K562 (cell line): ENCODE measurements around the gene TSPAN18. TPM values are rescaled to one million over a fixed set of nuclear protein-coding genes. Genes with fewer than 3 reads are reported as not detected.

ENCODE experiments used
- ESRRA ChIP-seq: fragments of 450-650 bp; IDR thresholded peaks from 2 replicates; pipeline ENCODE4 v1.6.1; 2014; ENCODE audit warnings: low read depth, mild to moderate bottlenecking, moderate library complexity, borderline replicate concordance
- NONO ChIP-seq, 2 experiments: fragments of 200-400 bp in 1 of 2; fragments of 450-650 bp in 1 of 2; formaldehyde crosslinking in 1 of 2; IDR thresholded peaks; 2 replicates each; pipeline ENCODE4 v1.6.1; 2017; ENCODE audit warnings: low read depth in 2 of 2, mild to moderate bottlenecking in 2 of 2, moderate library complexity in 2 of 2, low read length in 1 of 2
- PATZ1 ChIP-seq: fragments of 250-450 bp; sonication (Bioruptor Pico); IDR thresholded peaks from 2 replicates; pipeline ENCODE4 v1.5.0; 2020; ENCODE audit warnings: mild to moderate bottlenecking, borderline replicate concordance
- RFX5 ChIP-seq: IDR thresholded peaks from 2 replicates; pipeline ENCODE4 v1.6.1; 2011; ENCODE audit warnings: low read depth, mild to moderate bottlenecking, improper control_type of control experiment, low read length
- ZFPM2 ChIP-seq: fragments of 250-450 bp; sonication (Bioruptor Pico); IDR thresholded peaks from 2 replicates; pipeline ENCODE4 v1.5.1; 2022; ENCODE audit warnings: mild to moderate bottlenecking
- polyA plus RNA-seq, 8 experiments: library from polyadenylated mRNA; depleted of rRNA in 4 of 8; stranded (reverse) in 5 of 8; unstranded in 3 of 8; fragments of >200 nt; fragmentation: Nextera tagmentation in 2 of 8; fragmentation: Illumina TruSeq in 1 of 8; extraction: Ambion mirVana in 2 of 8; extraction: Trizol in 1 of 8; gene quantifications; 2 replicates each; pipeline versions ENCODE4 v1.2.1 to v1.2.3, GENCODE V29; 2011 to 2014; ENCODE audit warnings: inconsistent platforms in 1 of 8, missing spikeins in 1 of 8
- total RNA-seq, 7 experiments: library from RNA; depleted of rRNA in 6 of 7; stranded (reverse); fragments of >200 nt in 6 of 7; fragmentation: Illumina TruSeq in 2 of 7; extraction: Trizol in 2 of 7; gene quantifications; 2 replicates each; pipeline versions ENCODE4 v1.2.1 to v1.2.3, GENCODE V29; 2011 to 2021; ENCODE audit warnings: low replicate concordance in 1 of 7
- TF ChIP-seq, protein P1 (sequence below): fragments of 450-650 bp; IDR thresholded peaks from 2 replicates; pipeline ENCODE4 v1.6.1; 2018; ENCODE audit not compliant: partially characterized antibody

Gene TSPAN18
- total and polyA plus RNA-seq, 9 of the 15 experiments (the other 6 are each of a cell fraction or from before 2014, with no cell fraction given): 0.17 to 0.35 (median 0.22) TPM; not detected in 4

GRCh38 chr11:44859528-44859925, 132.8 kb downstream of the TSPAN18 start (continued):
- TF ChIP-seq, protein P1, sequence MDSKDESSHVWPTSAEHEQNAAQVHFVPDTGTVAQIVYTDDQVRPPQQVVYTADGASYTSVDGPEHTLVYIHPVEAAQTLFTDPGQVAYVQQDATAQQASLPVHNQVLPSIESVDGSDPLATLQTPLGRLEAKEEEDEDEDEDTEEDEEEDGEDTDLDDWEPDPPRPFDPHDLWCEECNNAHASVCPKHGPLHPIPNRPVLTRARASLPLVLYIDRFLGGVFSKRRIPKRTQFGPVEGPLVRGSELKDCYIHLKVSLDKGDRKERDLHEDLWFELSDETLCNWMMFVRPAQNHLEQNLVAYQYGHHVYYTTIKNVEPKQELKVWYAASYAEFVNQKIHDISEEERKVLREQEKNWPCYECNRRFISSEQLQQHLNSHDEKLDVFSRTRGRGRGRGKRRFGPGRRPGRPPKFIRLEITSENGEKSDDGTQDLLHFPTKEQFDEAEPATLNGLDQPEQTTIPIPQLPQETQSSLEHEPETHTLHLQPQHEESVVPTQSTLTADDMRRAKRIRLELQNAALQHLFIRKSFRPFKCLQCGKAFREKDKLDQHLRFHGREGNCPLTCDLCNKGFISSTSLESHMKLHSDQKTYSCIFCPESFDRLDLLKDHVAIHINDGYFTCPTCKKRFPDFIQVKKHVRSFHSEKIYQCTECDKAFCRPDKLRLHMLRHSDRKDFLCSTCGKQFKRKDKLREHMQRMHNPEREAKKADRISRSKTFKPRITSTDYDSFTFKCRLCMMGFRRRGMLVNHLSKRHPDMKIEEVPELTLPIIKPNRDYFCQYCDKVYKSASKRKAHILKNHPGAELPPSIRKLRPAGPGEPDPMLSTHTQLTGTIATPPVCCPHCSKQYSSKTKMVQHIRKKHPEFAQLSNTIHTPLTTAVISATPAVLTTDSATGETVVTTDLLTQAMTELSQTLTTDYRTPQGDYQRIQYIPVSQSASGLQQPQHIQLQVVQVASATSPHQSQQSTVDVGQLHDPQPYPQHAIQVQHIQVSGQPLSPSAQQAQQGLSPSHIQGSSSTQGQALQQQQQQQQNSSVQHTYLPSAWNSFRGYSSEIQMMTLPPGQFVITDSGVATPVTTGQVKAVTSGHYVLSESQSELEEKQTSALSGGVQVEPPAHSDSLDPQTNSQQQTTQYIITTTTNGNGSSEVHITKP: no peak
- TF ChIP-seq NONO (IDR thresholded peaks at IDR 0.05; ENCODE audit: low read depth in 2 of 2, low read length in 1 of 2) (no peak), ESRRA (no peak), RFX5 (no peak), ZFPM2 (CRISPR knock-in tag) (no peak), PATZ1 (CRISPR knock-in tag) (no peak)
